ENCODE measurements around the gene ZNF362.
"Not testable (repeated sequence)": the region's sequence is repeated elsewhere in the genome, so short reads cannot be mapped to it uniquely, and the experiment has no call there.

- not testable (repeated sequence) for TF ChIP-seq EP300 (IDR thresholded peaks at IDR 0.05; ENCODE audit: borderline replicate concordance in 1 of 2, control insufficient read depth in 1 of 2, low read depth in 2 of 2, low read length in 2 of 2); POLR2AphosphoS5 (IDR thresholded peaks at IDR 0.05; ENCODE audit: low read length); CTCF (IDR thresholded peaks at IDR 0.05 in 2 of 3, conservative IDR thresholded peaks at IDR 0.05 in 1 of 3; ENCODE audit: control insufficient read depth in 2 of 3, extremely low read depth in 1 of 3, insufficient read depth in 1 of 3, low read depth in 3 of 3, low read length in 3 of 3); POLR2A (IDR thresholded peaks at IDR 0.05; ENCODE audit: low read depth, low read length)
Observed at GRCh38 chr1:33309351-33309750, 53.1 kb downstream of the ZNF362 start.

All from GM12878 (cell line).